GM23338 (cell line): ENCODE measurements around the gene MET.

Experiments used
- CTCF ChIP-seq, 2 experiments: fragments of 200-600 bp in 1 of 2; sonication (generic) in 1 of 2; conservative IDR thresholded peaks; 2 replicates each; pipeline versions ENCODE4 v1.5.1 to v1.6.1; 2016 to 2017; ENCODE audit warnings: antibody characterized with exemption in 2 of 2, low read depth in 2 of 2, mild to moderate bottlenecking in 2 of 2, moderate library complexity in 1 of 2
- EZH2 ChIP-seq: fragments of 200-600 bp; sonication (generic); IDR thresholded peaks from one replicate; pipeline ENCODE4 v1.8.0; 2017; ENCODE audit warnings: antibody characterized with exemption, mild to moderate bottlenecking, low read depth; ENCODE audit not compliant: unreplicated experiment
- EZH2phosphoT487 ChIP-seq: fragments of 200-600 bp; sonication (generic); IDR thresholded peaks from one replicate; pipeline ENCODE4 v1.8.1; 2018; ENCODE audit warnings: antibody characterized with exemption; ENCODE audit not compliant: unreplicated experiment
- POLR2AphosphoS5 ChIP-seq: IDR thresholded peaks from 2 replicates; pipeline ENCODE4 v1.6.1; 2016; ENCODE audit warnings: antibody characterized with exemption, low read depth
- STAT1 ChIP-seq: IDR thresholded peaks from one replicate; pipeline ENCODE4 v1.6.1; 2016; ENCODE audit warnings: antibody characterized with exemption; ENCODE audit not compliant: unreplicated experiment
- ZNF331 ChIP-seq: fragments of 250-450 bp; sonication (Bioruptor Pico); IDR thresholded peaks from 2 replicates; pipeline ENCODE4 v1.5.0; 2020; ENCODE audit warnings: low read depth, mild to moderate bottlenecking, moderate library complexity
- TF ChIP-seq, protein P1 (sequence below): IDR thresholded peaks from one replicate; pipeline ENCODE4 v1.6.1; 2018; ENCODE audit warnings: antibody characterized with exemption; ENCODE audit not compliant: unreplicated experiment

GRCh38 chr7:116683786-116684185, 11.8 kb downstream of the MET start:
- TF ChIP-seq CTCF (conservative IDR thresholded peaks at IDR 0.05; ENCODE audit: low read depth in 2 of 2) = no peak
- TF ChIP-seq POLR2AphosphoS5 = no peak
- TF ChIP-seq, protein P1, sequence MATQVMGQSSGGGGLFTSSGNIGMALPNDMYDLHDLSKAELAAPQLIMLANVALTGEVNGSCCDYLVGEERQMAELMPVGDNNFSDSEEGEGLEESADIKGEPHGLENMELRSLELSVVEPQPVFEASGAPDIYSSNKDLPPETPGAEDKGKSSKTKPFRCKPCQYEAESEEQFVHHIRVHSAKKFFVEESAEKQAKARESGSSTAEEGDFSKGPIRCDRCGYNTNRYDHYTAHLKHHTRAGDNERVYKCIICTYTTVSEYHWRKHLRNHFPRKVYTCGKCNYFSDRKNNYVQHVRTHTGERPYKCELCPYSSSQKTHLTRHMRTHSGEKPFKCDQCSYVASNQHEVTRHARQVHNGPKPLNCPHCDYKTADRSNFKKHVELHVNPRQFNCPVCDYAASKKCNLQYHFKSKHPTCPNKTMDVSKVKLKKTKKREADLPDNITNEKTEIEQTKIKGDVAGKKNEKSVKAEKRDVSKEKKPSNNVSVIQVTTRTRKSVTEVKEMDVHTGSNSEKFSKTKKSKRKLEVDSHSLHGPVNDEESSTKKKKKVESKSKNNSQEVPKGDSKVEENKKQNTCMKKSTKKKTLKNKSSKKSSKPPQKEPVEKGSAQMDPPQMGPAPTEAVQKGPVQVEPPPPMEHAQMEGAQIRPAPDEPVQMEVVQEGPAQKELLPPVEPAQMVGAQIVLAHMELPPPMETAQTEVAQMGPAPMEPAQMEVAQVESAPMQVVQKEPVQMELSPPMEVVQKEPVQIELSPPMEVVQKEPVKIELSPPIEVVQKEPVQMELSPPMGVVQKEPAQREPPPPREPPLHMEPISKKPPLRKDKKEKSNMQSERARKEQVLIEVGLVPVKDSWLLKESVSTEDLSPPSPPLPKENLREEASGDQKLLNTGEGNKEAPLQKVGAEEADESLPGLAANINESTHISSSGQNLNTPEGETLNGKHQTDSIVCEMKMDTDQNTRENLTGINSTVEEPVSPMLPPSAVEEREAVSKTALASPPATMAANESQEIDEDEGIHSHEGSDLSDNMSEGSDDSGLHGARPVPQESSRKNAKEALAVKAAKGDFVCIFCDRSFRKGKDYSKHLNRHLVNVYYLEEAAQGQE = no peak
- no peak for TF ChIP-seq EZH2
- no peak for TF ChIP-seq EZH2phosphoT487
- no peak for TF ChIP-seq ZNF331 (CRISPR knock-in tag)
- no peak for TF ChIP-seq STAT1
